Fibroblast of lung (primary cell): ENCODE data around the gene SLC26A6. TPM values are rescaled to one million over a fixed set of nuclear protein-coding genes. Genes with fewer than 3 reads are reported as not detected.
A peak's percentile ranks its signal among the peaks of the same experiment; 100 is the strongest.

Source experiments
- DNase-seq, 2 donors: peaks; one replicate each; pipeline versions ENCODE4 v3.0.0 to v3.0.0-alpha.2; 2010; ENCODE audit warnings: low read depth in 2 of 2
- H2AFZ ChIP-seq: 2 replicates; pipeline ENCODE4 v1.5.1; 2012; ENCODE audit warnings: low read length, control low read depth, inconsistent platforms
- H3K27ac ChIP-seq: 2 replicates; pipeline ENCODE4 v1.5.1; 2011; ENCODE audit warnings: low read length, control low read depth; ENCODE audit not compliant: insufficient read depth
- H3K27me3 ChIP-seq: 2 replicates; pipeline ENCODE4 v1.5.1; 2011; ENCODE audit warnings: mild to moderate bottlenecking, low read length; ENCODE audit not compliant: control insufficient read depth, insufficient read depth
- H3K36me3 ChIP-seq: 2 replicates; pipeline ENCODE4 v1.5.1; 2011; ENCODE audit warnings: low read length; ENCODE audit not compliant: control insufficient read depth, insufficient read depth
- H3K4me1 ChIP-seq: 2 replicates; pipeline ENCODE4 v1.5.1; 2011; ENCODE audit warnings: low read length; ENCODE audit not compliant: control insufficient read depth, insufficient read depth; ENCODE audit errors: extremely low read depth
- H3K4me2 ChIP-seq: 2 replicates; pipeline ENCODE4 v1.5.1; 2011; ENCODE audit warnings: low read length, control low read depth; ENCODE audit not compliant: insufficient read depth; ENCODE audit errors: extremely low read depth
- H3K4me3 ChIP-seq, 4 experiments: fragments of 200-600 bp in 1 of 4; sonication (generic) in 1 of 4; replicated peaks in 1 of 4; 2 replicates each; pipeline ENCODE4 v1.5.1; 2011 to 2016; ENCODE audit warnings: low read length in 4 of 4, low read depth in 3 of 4, mild to moderate bottlenecking in 3 of 4, control low read depth in 2 of 4, inconsistent platforms in 1 of 4, mixed read lengths in 1 of 4; ENCODE audit not compliant: insufficient read depth in 1 of 4; ENCODE audit errors: control extremely low read depth in 1 of 4
- H3K79me2 ChIP-seq: 2 replicates; pipeline ENCODE4 v1.5.1; 2012; ENCODE audit warnings: mild to moderate bottlenecking, low read length, inconsistent platforms; ENCODE audit not compliant: control insufficient read depth, insufficient read depth
- H3K9ac ChIP-seq: 2 replicates; pipeline ENCODE4 v1.5.1; 2011; ENCODE audit warnings: mild to moderate bottlenecking, low read length, control low read depth; ENCODE audit not compliant: insufficient read depth
- H3K9me3 ChIP-seq: 2 replicates; pipeline ENCODE4 v1.5.1; 2012; ENCODE audit warnings: low read depth, low read length; ENCODE audit not compliant: control insufficient read depth, insufficient read depth
- H4K20me1 ChIP-seq: 2 replicates; pipeline ENCODE4 v1.5.1; 2011; ENCODE audit warnings: low read length; ENCODE audit not compliant: control insufficient read depth, insufficient read depth; ENCODE audit errors: extremely low read depth
- EZH2 ChIP-seq: IDR thresholded peaks from 2 replicates; pipeline ENCODE4 v1.5.1; 2012; ENCODE audit warnings: low read length, control low read depth, mild to moderate bottlenecking; ENCODE audit errors: missing control alignments
- polyA plus RNA-seq, 2 donors: library from polyadenylated mRNA; depleted of rRNA in 1 of 2; stranded (reverse) in 1 of 2; unstranded in 1 of 2; fragments of >200 nt; gene quantifications; 2 replicates each; pipeline ENCODE4 v1.2.1, GENCODE V29; 2011 to 2012; ENCODE audit warnings: missing spikeins in 1 of 2
- total RNA-seq: library from RNA; depleted of rRNA; stranded (reverse); fragments of >200 nt; gene quantifications from 2 replicates; pipeline ENCODE4 v1.2.1, GENCODE V29; 2014
- TF ChIP-seq, protein P1 (sequence below), 2 donors: IDR thresholded peaks in 1 of 2; conservative IDR thresholded peaks in 1 of 2; 1 replicate in 1 of 2; 2 replicates in 1 of 2; pipeline ENCODE4 v1.5.1; 2011 to 2012; ENCODE audit warnings: low read length in 2 of 2, control low read depth in 1 of 2, inconsistent platforms in 1 of 2, low read depth in 1 of 2, mild to moderate bottlenecking in 1 of 2

The SLC26A6 gene
- total and polyA plus RNA-seq, 2 donors (not counting 1 experiment from before 2014, with no cell fraction given) = 20.9 to 36.3 TPM

DNA sequence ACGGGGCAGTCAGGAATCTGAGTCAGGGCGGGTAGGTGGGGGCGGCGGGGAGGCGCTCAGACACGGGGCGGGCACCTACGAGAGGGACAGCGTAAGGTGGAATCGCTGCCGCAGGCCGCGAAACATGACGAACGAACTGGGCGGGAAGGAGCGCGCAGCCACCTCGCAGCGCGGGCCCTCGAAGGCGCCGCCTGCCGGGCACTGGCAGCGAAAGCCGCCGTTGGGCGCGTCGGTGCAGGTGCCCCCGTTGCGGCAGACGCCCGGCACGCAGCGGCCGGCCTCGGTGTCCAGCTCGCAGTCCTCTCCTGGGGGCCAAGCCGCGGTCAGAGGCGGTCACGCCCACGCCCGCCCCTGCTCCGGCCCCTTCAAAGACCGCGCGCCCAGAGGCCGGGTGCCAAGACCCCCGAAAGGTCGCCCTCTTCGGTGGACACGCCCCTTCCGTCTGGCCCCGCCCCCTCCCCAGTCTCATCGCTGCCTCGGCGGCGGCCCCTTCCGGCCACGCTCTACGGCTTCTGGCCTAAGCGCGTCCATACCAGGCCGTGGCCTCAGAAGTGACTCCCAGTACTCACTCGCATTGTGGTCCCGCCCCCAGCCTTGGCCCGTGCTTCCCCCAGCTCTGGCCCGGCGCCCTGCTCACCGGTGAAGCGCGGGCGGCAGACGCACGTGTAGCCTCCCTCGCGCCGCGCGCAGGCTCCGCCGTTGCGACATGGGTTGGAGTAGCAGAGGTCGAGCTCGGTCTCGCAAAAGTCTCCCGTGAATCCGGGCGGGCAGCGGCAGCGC is 21.0 kb upstream of the SLC26A6 start:
- Histone ChIP-seq H3K9me3 (no peaks in the 10 kb centered on the region), H3K36me3 (no peaks in the 10 kb centered on the region), H3K4me2 (peak overlapping the region; percentile 52), H3K27me3 (peaks cover 5% of the 10 kb centered on the region), H3K4me1 (no peaks in the 10 kb centered on the region), H3K4me3 (peak overlapping the region in 2 of 4 experiments; percentile 16 to 49), H3K27ac (no peak overlapping the region), H3K79me2 (no peaks in the 10 kb centered on the region), H4K20me1 (no peaks in the 10 kb centered on the region), H2AFZ (peak overlapping the region; percentile 10), H3K9ac (no peak overlapping the region)
- no peak for TF ChIP-seq EZH2
- TF ChIP-seq, protein P1, sequence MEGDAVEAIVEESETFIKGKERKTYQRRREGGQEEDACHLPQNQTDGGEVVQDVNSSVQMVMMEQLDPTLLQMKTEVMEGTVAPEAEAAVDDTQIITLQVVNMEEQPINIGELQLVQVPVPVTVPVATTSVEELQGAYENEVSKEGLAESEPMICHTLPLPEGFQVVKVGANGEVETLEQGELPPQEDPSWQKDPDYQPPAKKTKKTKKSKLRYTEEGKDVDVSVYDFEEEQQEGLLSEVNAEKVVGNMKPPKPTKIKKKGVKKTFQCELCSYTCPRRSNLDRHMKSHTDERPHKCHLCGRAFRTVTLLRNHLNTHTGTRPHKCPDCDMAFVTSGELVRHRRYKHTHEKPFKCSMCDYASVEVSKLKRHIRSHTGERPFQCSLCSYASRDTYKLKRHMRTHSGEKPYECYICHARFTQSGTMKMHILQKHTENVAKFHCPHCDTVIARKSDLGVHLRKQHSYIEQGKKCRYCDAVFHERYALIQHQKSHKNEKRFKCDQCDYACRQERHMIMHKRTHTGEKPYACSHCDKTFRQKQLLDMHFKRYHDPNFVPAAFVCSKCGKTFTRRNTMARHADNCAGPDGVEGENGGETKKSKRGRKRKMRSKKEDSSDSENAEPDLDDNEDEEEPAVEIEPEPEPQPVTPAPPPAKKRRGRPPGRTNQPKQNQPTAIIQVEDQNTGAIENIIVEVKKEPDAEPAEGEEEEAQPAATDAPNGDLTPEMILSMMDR (conservative IDR thresholded peaks at IDR 0.05 in 1 of 2, IDR thresholded peaks at IDR 0.05 in 1 of 2; ENCODE audit: low read depth in 1 of 2, low read length in 2 of 2) = peak; percentile 31 to 56
- DNase-seq = peak; percentile 54 to 70

DNA sequence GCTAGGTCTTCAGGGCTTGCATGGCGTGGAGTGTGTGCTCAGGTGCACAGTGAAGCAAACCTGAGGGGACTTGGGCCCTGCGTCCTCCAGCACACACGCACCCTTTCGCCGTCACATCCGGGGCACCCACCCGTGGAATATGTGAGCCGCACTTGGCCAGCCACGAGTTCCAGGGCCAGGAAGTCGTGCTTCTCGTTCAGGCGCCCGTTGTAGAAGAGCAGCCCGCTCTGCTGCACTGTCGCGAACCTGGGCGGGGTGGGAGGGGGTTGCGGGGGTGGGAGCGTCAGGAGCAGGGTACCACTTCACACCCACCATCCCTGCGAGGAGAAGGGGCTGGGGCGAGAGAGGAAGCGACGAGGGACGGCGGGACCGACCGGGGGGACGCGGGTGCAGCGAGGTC is 20.3 kb upstream of the SLC26A6 start:
- H3K4me2 ChIP-seq = peak overlapping the region; percentile 46
- H3K79me2 ChIP-seq = no peaks in the 10 kb centered on the region
- no peaks in the 10 kb centered on the region for H4K20me1 ChIP-seq
- H3K27me3 ChIP-seq = peaks cover under 1% of the 10 kb centered on the region
- H3K4me3 ChIP-seq = no peak overlapping the region
- H3K36me3 ChIP-seq = no peaks in the 10 kb centered on the region
- no peak for TF ChIP-seq EZH2
- TF ChIP-seq, protein P1 (conservative IDR thresholded peaks at IDR 0.05 in 1 of 2, IDR thresholded peaks at IDR 0.05 in 1 of 2; ENCODE audit: low read depth in 1 of 2, low read length in 2 of 2) = no peak
- H3K9ac ChIP-seq = no peak overlapping the region
- no peak overlapping the region for H2AFZ ChIP-seq
- H3K27ac ChIP-seq = no peak overlapping the region
- H3K9me3 ChIP-seq = no peaks in the 10 kb centered on the region
- no peaks in the 10 kb centered on the region for H3K4me1 ChIP-seq
- DNase-seq = no peak

DNA sequence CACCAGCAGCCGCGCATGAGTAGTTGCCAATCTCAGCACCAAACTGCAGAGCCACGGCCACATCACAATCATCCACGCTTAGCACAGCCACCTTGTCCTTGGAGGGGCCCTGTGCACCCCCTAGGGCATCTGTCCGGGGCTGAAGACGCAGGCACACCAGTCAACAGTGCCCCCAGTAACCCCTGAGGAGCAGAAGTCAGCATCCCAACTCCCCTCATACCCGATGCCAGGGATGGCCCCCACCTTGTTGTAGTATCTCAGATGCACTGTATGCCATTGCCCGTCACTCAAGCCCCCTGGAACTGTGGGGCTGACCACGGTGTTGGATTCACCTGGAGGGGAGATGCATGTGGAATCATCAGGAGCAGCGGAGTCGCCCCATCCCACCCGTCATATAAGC is 19.8 kb upstream of the SLC26A6 start:
- H3K4me3 ChIP-seq = no peak overlapping the region
- no peaks in the 10 kb centered on the region for H3K79me2 ChIP-seq
- TF ChIP-seq, protein P1 (conservative IDR thresholded peaks at IDR 0.05 in 1 of 2, IDR thresholded peaks at IDR 0.05 in 1 of 2; ENCODE audit: low read depth in 1 of 2, low read length in 2 of 2) = no peak
- TF ChIP-seq EZH2 = no peak
- no peaks in the 10 kb centered on the region for H3K4me1 ChIP-seq
- H3K27me3 ChIP-seq = no peaks in the 10 kb centered on the region
- no peak overlapping the region for H3K27ac ChIP-seq
- no peaks in the 10 kb centered on the region for H3K36me3 ChIP-seq
- H3K9me3 ChIP-seq = no peaks in the 10 kb centered on the region
- no peak overlapping the region for H3K9ac ChIP-seq
- no peak overlapping the region for H2AFZ ChIP-seq
- H4K20me1 ChIP-seq = no peaks in the 10 kb centered on the region
- no peak overlapping the region for H3K4me2 ChIP-seq
- DNase-seq = no peak
